Tongue (tissue), 2 donors: ENCODE measurements around the gene THYN1. TPM values are rescaled to one million over a fixed set of nuclear protein-coding genes. Genes with fewer than 3 reads are reported as not detected.
A peak's percentile ranks its signal among the peaks of the same experiment; 100 is the strongest.
"Not testable (repeated sequence)": the region's sequence is repeated elsewhere in the genome, so short reads cannot be mapped to it uniquely, and the experiment has no call there.

ENCODE experiments used
- DNase-seq: peaks from one replicate; pipeline ENCODE4 v3.0.0-alpha.2; 2015
- total RNA-seq: library from RNA; depleted of rRNA; stranded (reverse); fragments of >200 nt; gene quantifications from one replicate; pipeline ENCODE4 v1.2.3, GENCODE V29; 2014

THYN1 gene
- total RNA-seq, 1 donor from 2014 or later = 34.9 TPM

GRCh38 chr11:134275188-134275533 is 22.0 kb upstream of the THYN1 start:
- DNase-seq = no peak

DNA sequence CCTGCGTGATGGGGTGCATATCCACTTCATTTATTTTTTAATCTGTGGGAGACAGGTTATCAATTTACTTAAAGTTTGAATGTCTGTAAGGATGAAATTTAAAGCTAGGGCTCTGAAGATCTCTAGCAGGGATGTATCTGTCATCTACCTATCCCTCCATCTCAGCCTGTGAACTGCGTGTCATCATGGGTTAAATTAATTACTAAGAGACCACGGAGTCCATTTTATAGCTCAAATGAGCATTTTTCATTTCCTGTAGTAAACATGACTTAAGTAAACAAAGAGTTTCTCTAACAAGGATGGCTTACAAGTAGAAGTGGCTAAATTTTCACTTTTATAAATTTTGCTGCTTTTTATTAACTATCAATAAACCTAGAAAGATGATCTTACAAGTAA is 20.2 kb upstream of the THYN1 start:
- DNase-seq = no peak

DNA sequence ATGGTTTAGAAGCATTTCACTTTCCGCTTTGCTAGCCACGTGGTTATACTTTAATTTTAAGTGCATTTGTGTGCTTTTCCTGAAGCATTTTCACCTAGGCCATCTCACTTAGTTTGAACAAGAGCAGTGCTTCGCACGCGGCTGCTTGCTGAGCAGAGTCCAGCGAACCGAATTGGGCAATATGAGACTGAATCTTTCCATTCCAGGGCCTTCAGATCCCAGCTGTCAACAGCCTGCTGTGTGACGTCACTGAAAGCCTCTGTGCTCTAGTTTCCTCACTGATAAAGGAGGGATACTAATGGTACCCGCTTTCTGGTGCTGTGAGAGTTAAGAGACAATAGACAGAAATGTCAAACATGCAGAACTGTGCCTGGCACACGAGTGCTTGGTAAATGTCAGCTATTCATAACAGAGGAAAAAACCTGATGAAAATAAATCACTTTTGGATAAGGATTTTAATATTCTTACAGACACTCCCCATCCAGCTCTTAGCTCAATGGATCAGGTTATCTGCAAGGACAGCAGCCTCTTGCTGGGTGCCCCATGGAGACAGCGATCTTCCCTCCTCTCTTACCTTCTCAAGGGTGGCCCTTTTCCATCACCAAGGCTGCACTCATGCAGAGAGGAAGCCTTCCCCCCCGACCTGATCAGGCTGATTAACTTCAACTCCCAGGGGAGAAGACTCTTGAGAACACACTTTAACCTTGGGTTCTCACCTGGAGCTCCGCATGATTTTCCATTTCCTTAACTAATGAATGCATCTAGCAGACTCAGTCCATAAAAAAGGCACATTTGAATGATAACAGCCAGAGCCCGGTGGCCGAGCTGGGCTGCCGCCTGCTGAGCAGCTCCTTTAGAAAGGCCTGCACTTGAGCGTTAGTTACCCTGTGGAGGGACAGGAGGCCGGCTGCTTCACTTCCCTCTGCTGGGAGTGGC is 19.5 kb upstream of the THYN1 start:
- peak; percentile 39 for DNase-seq

GRCh38 chr11:134271978-134272377 is 18.8 kb upstream of the THYN1 start:
- DNase-seq = no peak

GRCh38 chr11:134270250-134270714 is 17.1 kb upstream of the THYN1 start:
- DNase-seq = no peak

- DNase-seq = no peak
Observed at GRCh38 chr11:134267966-134268365, 14.8 kb upstream of the THYN1 start.

- no peak for DNase-seq
Observed at GRCh38 chr11:134267461-134267860, 14.3 kb upstream of the THYN1 start.

- DNase-seq = no peak
Observed at GRCh38 chr11:134266841-134267251, 13.7 kb upstream of the THYN1 start.

DNA sequence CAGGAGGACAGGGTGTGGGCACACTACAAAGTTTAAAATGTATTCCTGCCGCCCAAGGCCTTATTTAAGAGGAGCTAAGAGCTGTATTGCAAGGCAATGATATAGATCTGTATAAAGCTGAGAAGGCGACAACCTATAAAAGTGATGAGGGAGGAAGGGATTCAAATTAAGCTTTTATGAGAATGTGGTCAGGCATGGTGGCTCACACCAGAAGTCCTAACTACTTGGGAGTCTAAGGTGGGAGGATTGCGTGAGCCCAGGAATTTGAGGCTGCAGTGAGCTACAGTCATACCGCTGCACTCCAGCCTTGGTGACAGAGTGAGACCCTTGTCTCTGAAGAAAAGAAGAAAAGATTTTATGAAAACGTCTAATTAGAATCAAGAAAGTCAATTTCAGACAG is 13.3 kb upstream of the THYN1 start:
- no peak for DNase-seq

DNA sequence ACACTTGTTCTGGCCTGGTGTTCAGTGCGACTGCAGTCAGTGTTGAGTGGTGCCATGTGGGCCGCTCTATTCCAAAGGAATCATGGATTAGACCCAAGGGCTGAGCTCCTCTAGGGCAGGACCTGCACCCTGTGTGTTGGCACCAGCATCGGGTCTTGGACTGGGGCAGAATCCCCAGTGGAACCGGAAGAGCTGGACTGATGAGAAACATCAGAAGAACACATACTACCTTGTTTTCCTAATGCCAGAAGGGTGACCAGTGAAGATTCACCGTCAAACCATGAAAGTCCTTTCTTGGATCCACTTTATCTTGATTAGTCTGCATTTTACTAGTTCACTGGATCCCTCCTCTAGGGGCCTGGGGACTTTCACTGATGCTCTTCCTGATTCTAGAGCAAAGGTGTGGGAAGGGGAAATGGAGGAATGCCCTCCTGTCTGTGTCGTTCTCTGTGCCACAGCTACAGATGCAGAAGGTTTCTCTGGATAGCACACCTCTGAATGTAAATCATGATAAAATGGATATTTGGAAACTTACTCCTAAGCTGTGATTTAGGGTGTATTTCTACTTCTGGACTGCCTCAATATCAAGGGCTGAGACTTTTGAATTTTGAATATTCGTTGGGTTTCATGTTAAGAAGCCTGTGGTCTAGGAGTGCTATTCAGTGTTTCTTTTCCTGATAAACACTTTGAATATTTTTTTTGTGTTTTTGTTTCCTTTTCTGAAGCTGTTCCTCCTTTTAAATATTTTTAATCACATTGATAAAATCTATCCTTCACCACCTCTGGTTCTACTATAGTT is 12.0 kb upstream of the THYN1 start:
- DNase-seq = no peak

DNA sequence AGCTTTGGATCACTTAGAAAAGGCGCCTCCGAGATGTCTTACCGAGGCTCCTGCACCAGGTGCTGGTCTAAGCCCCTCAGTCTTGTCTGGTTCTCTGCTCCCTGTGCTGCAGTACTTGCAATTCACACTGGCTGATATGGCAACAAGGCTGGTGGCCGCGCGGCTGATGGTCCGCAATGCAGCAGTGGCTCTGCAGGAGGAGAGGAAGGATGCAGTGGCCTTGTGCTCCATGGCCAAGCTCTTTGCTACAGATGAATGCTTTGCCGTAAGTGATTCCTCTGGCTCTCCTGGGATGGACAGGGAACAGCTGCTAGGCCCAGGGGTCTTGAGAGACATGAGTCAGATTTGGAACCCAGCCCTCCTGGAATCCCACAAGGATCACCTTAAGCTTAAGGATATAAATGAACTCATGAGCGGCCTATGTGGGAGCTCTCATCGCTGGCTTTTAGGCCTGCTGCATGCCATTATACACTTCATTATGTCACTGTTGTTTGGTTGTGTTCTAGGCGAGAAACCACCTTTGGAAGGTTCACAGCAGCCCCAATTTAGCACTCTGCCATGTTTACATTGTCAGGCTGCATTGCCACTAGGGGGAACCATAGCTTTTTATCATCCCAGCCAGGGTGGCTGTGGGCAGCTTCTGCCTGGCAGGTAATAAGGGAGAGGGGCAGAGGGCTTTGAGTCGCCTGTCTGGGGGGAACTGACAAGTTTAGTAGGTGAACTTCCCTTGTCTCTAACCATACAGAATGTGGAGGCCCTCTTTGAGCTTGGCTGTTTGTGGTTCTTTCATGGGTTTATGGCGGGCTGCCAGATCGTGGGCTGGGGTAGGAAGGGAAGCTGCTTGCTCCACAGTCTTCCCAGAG is 8.7 kb upstream of the THYN1 start:
- peak; percentile 67 for DNase-seq

- no peak for DNase-seq
Observed at GRCh38 chr11:134260983-134261382, 7.8 kb upstream of the THYN1 start.

- no peak for DNase-seq
Observed at GRCh38 chr11:134260503-134260902, 7.4 kb upstream of the THYN1 start.

DNA sequence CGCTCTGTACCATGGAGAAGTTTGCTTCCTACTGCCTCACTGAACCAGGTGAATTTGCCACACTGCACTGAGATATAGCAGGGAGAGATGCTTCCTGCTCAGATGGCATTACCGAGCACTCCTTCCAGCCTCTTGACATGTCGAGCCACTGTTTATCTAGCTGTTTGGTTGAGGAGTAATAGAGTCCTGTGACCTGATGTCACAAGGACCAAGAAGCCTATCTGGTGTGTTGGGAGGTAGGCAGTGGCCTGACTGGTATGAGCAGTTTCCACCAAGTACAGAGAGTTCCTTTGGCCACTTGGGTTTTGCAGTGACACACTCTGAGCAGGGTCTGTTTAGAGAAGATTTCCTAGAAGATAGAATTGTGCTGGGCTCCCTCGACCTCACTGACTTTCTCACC is 5.4 kb upstream of the THYN1 start:
- no peak for DNase-seq

DNA sequence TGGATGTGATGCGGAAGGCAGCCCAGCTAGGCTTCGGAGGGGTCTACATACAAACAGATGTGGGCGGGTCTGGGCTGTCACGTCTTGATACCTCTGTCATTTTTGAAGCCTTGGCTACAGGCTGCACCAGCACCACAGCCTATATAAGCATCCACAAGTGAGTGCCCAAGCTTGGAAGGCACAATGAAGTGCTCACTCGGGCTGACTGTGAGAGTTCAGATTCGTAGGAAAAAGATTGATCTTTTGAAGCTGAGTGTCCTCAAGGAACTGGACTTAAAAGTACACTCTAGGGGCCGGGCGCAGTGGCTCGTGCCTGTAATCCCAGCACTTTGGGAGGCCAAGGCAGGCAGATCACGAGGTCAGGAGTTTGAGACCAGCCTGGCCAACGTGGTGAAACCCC is 3.9 kb upstream of the THYN1 start:
- no peak for DNase-seq

DNA sequence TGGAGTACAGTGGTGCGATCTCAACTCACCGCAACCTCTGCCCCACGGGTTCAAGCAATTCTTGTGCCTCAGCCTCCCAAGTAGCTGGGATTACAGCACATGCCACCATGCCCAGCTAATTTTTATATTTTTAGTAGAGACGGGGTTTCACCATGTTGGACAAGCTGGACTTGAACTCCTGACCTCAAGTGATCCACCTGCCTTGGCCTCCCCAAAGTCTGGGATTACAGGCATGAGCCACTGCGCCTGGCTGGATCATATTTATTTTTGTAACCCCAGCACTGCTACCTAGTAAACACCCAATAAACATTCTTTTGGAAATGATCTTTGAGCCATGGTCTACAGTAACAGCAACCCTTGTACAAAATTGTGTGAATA is 2.0 kb upstream of the THYN1 start:
- DNase-seq = not testable (repeated sequence)

DNA sequence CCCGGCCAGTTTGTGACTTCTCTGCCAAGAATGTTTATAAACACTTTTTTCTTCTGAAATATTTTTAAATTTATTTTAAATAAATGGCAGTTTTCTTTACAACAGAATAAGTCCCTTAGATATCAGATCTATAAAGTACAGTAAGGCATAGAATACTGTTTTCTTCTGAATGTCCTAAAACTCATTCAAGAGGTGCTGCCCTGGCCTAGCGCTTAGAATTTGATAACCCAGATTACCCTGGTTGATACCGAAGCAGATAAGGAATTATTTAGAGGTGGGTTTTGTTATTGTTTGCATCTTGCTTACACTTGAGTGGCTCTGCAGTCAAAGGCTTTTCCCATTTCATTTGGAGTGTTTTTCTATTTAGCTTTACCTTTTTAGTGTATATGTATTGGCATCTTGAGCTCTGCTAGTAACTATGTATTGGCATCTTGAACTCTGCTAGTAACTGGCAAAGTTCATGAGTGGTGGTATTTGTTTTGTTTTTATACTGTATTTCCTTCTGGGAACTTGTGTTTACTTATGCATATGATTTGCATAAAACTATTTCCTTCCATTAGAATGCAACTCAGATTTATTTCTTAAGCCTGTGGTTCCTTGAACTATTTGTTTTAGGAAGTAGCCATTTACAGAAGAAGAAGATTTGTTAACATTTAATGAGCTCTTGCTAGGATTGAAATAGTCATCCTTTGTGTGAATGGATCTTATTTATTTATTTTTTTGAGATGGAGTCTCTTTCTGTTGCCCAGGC is 1.5 kb upstream of the THYN1 start:
- DNase-seq = no peak

DNA sequence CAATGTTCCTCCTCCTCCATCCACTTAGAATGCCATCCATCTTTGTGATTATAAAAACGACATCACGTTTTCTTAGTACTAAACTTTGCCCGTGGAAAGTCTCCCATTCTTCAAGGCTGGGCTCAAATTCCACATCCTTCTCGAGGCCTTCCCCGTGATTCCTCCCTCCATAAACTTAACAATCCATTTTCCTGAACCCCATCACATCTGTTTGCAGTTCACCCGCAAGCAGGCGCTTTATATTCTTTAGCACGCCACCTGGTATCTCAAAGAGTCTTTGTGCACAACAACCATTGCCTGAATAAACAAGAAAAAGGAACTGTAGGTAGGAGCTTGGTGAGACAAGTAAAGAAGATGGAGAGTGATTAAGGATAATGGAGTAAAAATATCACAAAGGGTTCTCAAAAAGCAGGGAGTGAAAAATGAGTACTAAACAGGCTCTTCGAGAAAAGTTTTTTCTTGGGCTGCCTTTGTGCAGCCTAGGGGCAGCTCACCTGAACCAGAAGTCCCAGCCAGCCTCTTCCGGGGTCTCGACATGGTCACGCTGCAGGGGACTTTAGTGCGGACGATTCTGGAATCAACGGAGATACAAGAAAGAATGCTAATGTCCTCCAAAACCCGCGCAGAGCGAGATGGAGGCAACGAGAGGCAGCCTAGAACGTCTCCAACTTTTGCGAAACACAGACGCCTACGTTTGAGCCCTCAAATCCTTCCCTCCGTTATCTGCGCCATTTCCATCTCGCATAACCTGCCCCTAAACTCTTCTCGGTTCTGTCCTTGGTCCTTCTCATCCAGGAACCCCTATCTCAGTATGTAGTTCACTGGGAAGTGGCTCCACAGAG is 585 bp downstream of the THYN1 start:
- DNase-seq = no peak

DNA sequence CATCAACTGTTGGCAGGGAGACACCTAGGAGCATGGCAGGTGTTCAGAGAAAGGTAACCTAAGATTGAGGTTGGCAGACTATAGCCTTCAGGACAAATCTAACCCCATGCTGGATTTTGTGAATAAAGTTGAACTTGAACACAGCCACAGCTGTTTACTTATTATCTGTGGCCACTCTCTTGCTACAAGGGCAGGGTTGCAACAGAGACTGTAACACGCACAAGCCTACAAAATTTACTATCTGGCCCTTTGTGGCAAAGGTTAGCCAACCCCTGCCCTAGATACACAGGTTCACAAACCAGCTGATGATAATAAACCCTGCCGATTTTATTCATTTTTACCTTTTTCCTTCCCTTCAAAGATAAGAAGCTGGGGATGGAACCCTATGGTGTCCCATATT is 2.5 kb downstream of the THYN1 start:
- DNase-seq = no peak

- no peak for DNase-seq
Observed at GRCh38 chr11:134250246-134250645, 2.9 kb downstream of the THYN1 start.
